Activated effector memory CD4-positive, alpha-beta T cell treated with Interleukin-2 at 50 U/mL for 16 hours (primary cell): ENCODE data around the gene PRKCE.
"Not testable (repeated sequence)": the region's sequence is repeated elsewhere in the genome, so short reads cannot be mapped to it uniquely, and the experiment has no call there.

ENCODE experiments used
- DNase-seq: peaks from one replicate; pipeline ENCODE4 v3.0.0-alpha.2; 2020

Gene PRKCE

GRCh38 chr2:46216213-46216612 is 564.7 kb downstream of the PRKCE start:
- no peak for DNase-seq

- not testable (repeated sequence) for DNase-seq
Measured at GRCh38 chr2:46223514-46223913, 572.0 kb downstream of the PRKCE start.

- DNase-seq, result no peak
Measured at GRCh38 chr2:46225150-46225625, 573.7 kb downstream of the PRKCE start.

- no peak for DNase-seq
Measured at GRCh38 chr2:46225730-46226129, 574.3 kb downstream of the PRKCE start.

- no peak for DNase-seq
Measured at GRCh38 chr2:46226620-46227019, 575.1 kb downstream of the PRKCE start.

GRCh38 chr2:46227022-46227421 is 575.5 kb downstream of the PRKCE start:
- no peak for DNase-seq

GRCh38 chr2:46227674-46228289 is 576.3 kb downstream of the PRKCE start:
- no peak for DNase-seq

- no peak for DNase-seq
Measured at GRCh38 chr2:46229134-46230063, 577.9 kb downstream of the PRKCE start.

- no peak for DNase-seq
Measured at GRCh38 chr2:46230115-46230571, 578.7 kb downstream of the PRKCE start.

GRCh38 chr2:46230677-46231425 is 579.4 kb downstream of the PRKCE start:
- DNase-seq, result no peak

GRCh38 chr2:46231721-46232120 is 580.2 kb downstream of the PRKCE start:
- no peak for DNase-seq

- no peak for DNase-seq
Measured at GRCh38 chr2:46232860-46233259, 581.4 kb downstream of the PRKCE start.

GRCh38 chr2:46236006-46236875 is 584.8 kb downstream of the PRKCE start:
- no peak for DNase-seq

GRCh38 chr2:46236876-46237859 is 585.7 kb downstream of the PRKCE start:
- DNase-seq, result no peak
